ENCODE measurements around the gene OCIAD2.

- TF ChIP-seq CTCF (IDR thresholded peaks at IDR 0.05) (no peak), POLR2A (IDR thresholded peaks at IDR 0.05) (no peak)
Observed at GRCh38 chr4:48947731-48948130, 41.2 kb upstream of the OCIAD2 start.
